Endothelial cell of umbilical vein (primary cell): ENCODE data around the gene PEX10. TPM values are rescaled to one million over a fixed set of nuclear protein-coding genes. Genes with fewer than 3 reads are reported as not detected.

Experiments used
- BruUV-seq: library from RNA; stranded (reverse); fragments of 400-500 nt; replicated peaks from 2 replicates; lab custom pipeline; 2021; lab: Mats Ljungman, UMichigan
- CTCF ChIA-PET: fragments of 300-600, 350-600 bp; sonication (Branson Sonifier 250); formaldehyde crosslinking; loops from one replicate; lab custom pipeline; 2021; ENCODE audit warnings: antibody characterized with exemption, inconsistent platforms; lab: Charles Lee
- POLR2A ChIA-PET: fragments of 300-600, 350-600 bp; sonication (Branson Sonifier 250); formaldehyde crosslinking; loops from one replicate; lab custom pipeline; 2021; ENCODE audit warnings: antibody characterized with exemption, inconsistent platforms; lab: Charles Lee
- DNase-seq: peaks from one replicate; pipeline ENCODE4 v3.0.0-alpha.2; 2011; ENCODE audit warnings: low read depth, low spot score
- FAIRE-seq: peaks from 2 replicates; lab custom pipeline; 2011; peaks lifted over from hg19 to GRCh38; lab: Jason Lieb, UNC
- H2AFZ ChIP-seq: 2 replicates; pipeline ENCODE4 v1.6.0; 2012; ENCODE audit warnings: low read depth, low read length, control low read depth, inconsistent platforms
- H3K27ac ChIP-seq: 2 replicates; pipeline ENCODE4 v1.5.1; 2011; ENCODE audit warnings: low read depth, mild to moderate bottlenecking, control low read depth, low read length, moderate library complexity; ENCODE audit not compliant: insufficient read depth
- H3K27me3 ChIP-seq, 2 experiments: 2 replicates each; pipeline versions ENCODE4 v1.6.0 to v1.6.1; 2011; ENCODE audit warnings: low read length in 2 of 2, mixed read lengths in 1 of 2; ENCODE audit not compliant: control insufficient read depth in 2 of 2, insufficient read depth in 2 of 2
- H3K36me3 ChIP-seq, 2 experiments: 2 replicates in 1 of 2; 3 replicates in 1 of 2; pipeline ENCODE4 v1.5.1; 2011; ENCODE audit warnings: low read length in 2 of 2, mild to moderate bottlenecking in 1 of 2, moderate library complexity in 1 of 2; ENCODE audit not compliant: control insufficient read depth in 2 of 2, insufficient read depth in 2 of 2; ENCODE audit errors: extremely low read depth in 1 of 2
- H3K4me1 ChIP-seq: 3 replicates; pipeline ENCODE4 v1.5.1; 2011; ENCODE audit warnings: mild to moderate bottlenecking, low read length; ENCODE audit not compliant: control insufficient read depth, insufficient read depth; ENCODE audit errors: extremely low read depth
- H3K4me2 ChIP-seq: 2 replicates; pipeline ENCODE4 v1.6.1; 2011; ENCODE audit warnings: low read length, control low read depth, mixed read lengths; ENCODE audit not compliant: insufficient read depth
- H3K4me3 ChIP-seq, 3 experiments: fragments of 200-600 bp in 1 of 3; sonication (generic), shearing (Covaris generic) in 1 of 3; replicated peaks in 1 of 3; 2 replicates each; pipeline ENCODE4 v1.5.1; 2011 to 2016; ENCODE audit warnings: control low read depth in 3 of 3, low read length in 3 of 3, mild to moderate bottlenecking in 2 of 3, inconsistent platforms in 1 of 3, low read depth in 1 of 3, moderate library complexity in 1 of 3; ENCODE audit not compliant: insufficient read depth in 1 of 3
- H3K79me2 ChIP-seq: 2 replicates; pipeline ENCODE4 v1.6.0; 2012; ENCODE audit warnings: low read length, inconsistent platforms; ENCODE audit not compliant: control insufficient read depth, insufficient read depth
- H3K9ac ChIP-seq: replicated peaks from 2 replicates; pipeline ENCODE3; 2011; ENCODE audit warnings: low read length, control low read depth; ENCODE audit not compliant: insufficient read depth; ENCODE audit errors: extremely low read depth
- H3K9me1 ChIP-seq: replicated peaks from 3 replicates; pipeline ENCODE4 v1.6.0; 2011; ENCODE audit warnings: mild to moderate bottlenecking, low read length; ENCODE audit not compliant: control insufficient read depth, insufficient read depth; ENCODE audit errors: extremely low read depth
- H3K9me3 ChIP-seq: replicated peaks from 2 replicates; pipeline ENCODE4 v1.5.1; 2012; ENCODE audit warnings: low read length, inconsistent platforms; ENCODE audit not compliant: control insufficient read depth, insufficient read depth
- H4K20me1 ChIP-seq: replicated peaks from 2 replicates; pipeline ENCODE3; 2011; ENCODE audit warnings: mild to moderate bottlenecking, low read length; ENCODE audit not compliant: control insufficient read depth, insufficient read depth; ENCODE audit errors: extremely low read depth
- CTCF ChIP-seq, 2 donors: IDR thresholded peaks; 1 replicate in 1 of 2; 2 replicates in 1 of 2; pipeline ENCODE4 v1.5.1; 2011; ENCODE audit warnings: low read length in 2 of 2, mild to moderate bottlenecking in 2 of 2, moderate library complexity in 2 of 2, control low read depth in 1 of 2, inconsistent platforms in 1 of 2, low read depth in 1 of 2; ENCODE audit not compliant: insufficient read depth in 1 of 2; ENCODE audit errors: extremely low read depth in 1 of 2
- EZH2 ChIP-seq: IDR thresholded peaks from 2 replicates; pipeline ENCODE4 v1.6.1; 2012; ENCODE audit warnings: borderline replicate concordance, low read depth, mild to moderate bottlenecking, moderate library complexity, low read length, inconsistent platforms; ENCODE audit not compliant: severe bottlenecking
- FOS ChIP-seq: IDR thresholded peaks from 2 replicates; pipeline ENCODE4 v1.6.1; 2011; ENCODE audit warnings: mild to moderate bottlenecking, low read length, moderate library complexity, borderline replicate concordance; ENCODE audit not compliant: insufficient read depth
- GATA2 ChIP-seq: IDR thresholded peaks from 2 replicates; pipeline ENCODE4 v1.7.0; 2011; ENCODE audit warnings: low read depth, mild to moderate bottlenecking, moderate library complexity, mixed read lengths, low read length; ENCODE audit not compliant: insufficient read length, insufficient read depth
- JUN ChIP-seq: IDR thresholded peaks from 2 replicates; pipeline ENCODE4 v1.6.1; 2011; ENCODE audit warnings: borderline replicate concordance, low read depth; ENCODE audit not compliant: insufficient read length, insufficient read depth
- MAX ChIP-seq: IDR thresholded peaks from 2 replicates; pipeline ENCODE4 v1.6.1; 2011; ENCODE audit not compliant: insufficient read depth, insufficient read length
- MYC ChIP-seq: IDR thresholded peaks from one replicate; pipeline ENCODE4 v1.6.1; 2011; ENCODE audit warnings: mild to moderate bottlenecking, low read depth, low read length
- POLR2A ChIP-seq: IDR thresholded peaks from 2 replicates; pipeline ENCODE4 v1.6.1; 2012; ENCODE audit warnings: low read depth, mild to moderate bottlenecking, control low read depth, low read length
- POLR2AphosphoS5 ChIP-seq: IDR thresholded peaks from 2 replicates; pipeline ENCODE4 v1.6.1; 2012; ENCODE audit warnings: low read depth, mild to moderate bottlenecking, control low read depth, low read length, moderate library complexity; ENCODE audit not compliant: insufficient read depth
- dilution Hi-C: fragments of 300-500 bp; cut with MboI; formaldehyde crosslinking; loops from one replicate; pipeline ENCODE4 v1.15.0; 2019; ENCODE audit warnings: low sequenced_read_pairs; ENCODE audit not compliant: extremely low pct_ligation_motif_present
- intact Hi-C: fragments of 100-400 bp; cut with micrococcal nuclease; formaldehyde crosslinking; loops from one replicate; pipeline ENCODE4 v1.10.0; 2022
- polyA plus RNA-seq, 4 experiments: library from polyadenylated mRNA; depleted of rRNA in 3 of 4; stranded (reverse) in 3 of 4; unstranded in 1 of 4; fragments of >200 nt; gene quantifications; 2 replicates each; pipeline versions ENCODE4 v1.2.1 to v1.2.3, GENCODE V29; 2011 to 2012; ENCODE audit warnings: missing spikeins in 1 of 4
- total RNA-seq: library from RNA; stranded (reverse); gene quantifications from 2 replicates; pipeline ENCODE4 v1.2.3, GENCODE V29; 2021

Gene PEX10
- total and polyA plus RNA-seq, 2 donors (not counting 3 experiments of a cell fraction or from before 2014, with no cell fraction given) = 25.1 to 26.7 TPM

- intact Hi-C loops (loop anchor here (2.0 kb wide), 1 partner anchor 111 kb away; the partner anchor contains the start of gene PANK4), dilution Hi-C loops (no loop called here)
- no peak overlapping the region for H3K9ac ChIP-seq
- no peak overlapping the region for H3K4me3 ChIP-seq
- BruUV-seq = no TSS peak
- DNase-seq = no peak
- no peak for FAIRE-seq
- no peak overlapping the region for H3K27ac ChIP-seq
- no peaks in the 10 kb centered on the region for H4K20me1 ChIP-seq
- peaks cover 10% of the 10 kb centered on the region for H3K4me1 ChIP-seq
- no peak overlapping the region for H3K4me2 ChIP-seq
- no peak overlapping the region for H2AFZ ChIP-seq
- no peak for TF ChIP-seq MAX
- TF ChIP-seq EZH2 = no peak
- TF ChIP-seq POLR2AphosphoS5 = no peak
- no peak for TF ChIP-seq FOS
- no peak for TF ChIP-seq POLR2A
- no peak for TF ChIP-seq GATA2
- TF ChIP-seq JUN = no peak
- TF ChIP-seq MYC = no peak
- TF ChIP-seq CTCF (IDR thresholded peaks at IDR 0.05; ENCODE audit: extremely low read depth in 1 of 2, insufficient read depth in 1 of 2, low read depth in 1 of 2, low read length in 2 of 2) = no peak
- H3K79me2 ChIP-seq = peaks cover 4% of the 10 kb centered on the region
- no peaks in the 10 kb centered on the region for H3K9me1 ChIP-seq
- no peaks in the 10 kb centered on the region for H3K36me3 ChIP-seq
- ChIA-PET POLR2A (no interaction called here), CTCF (interaction anchor here (1.9 to 2.0 kb wide), 2 partner anchors 131 to 1008 kb away, joined by 20 to 34 read pairs; no protein-coding TSS in a partner anchor)
- no peaks in the 10 kb centered on the region for H3K9me3 ChIP-seq
- no peaks in the 10 kb centered on the region for H3K27me3 ChIP-seq
Observed at GRCh38 chr1:2415801-2416208, 3.4 kb upstream of the PEX10 start.
